Bronchial epithelial cell (primary cell): ENCODE data around the gene CACNA2D1. TPM values are rescaled to one million over a fixed set of nuclear protein-coding genes. Genes with fewer than 3 reads are reported as not detected.

Source experiments
- DNase-seq: peaks from one replicate; pipeline ENCODE4 v3.0.0-alpha.2; 2010; ENCODE audit warnings: low read depth
- FAIRE-seq: peaks from 2 replicates; lab custom pipeline; 2011; peaks lifted over from hg19 to GRCh38; lab: Jason Lieb, UNC
- H3K27me3 ChIP-seq: 2 replicates; pipeline ENCODE4 v1.5.1; 2011; ENCODE audit warnings: low read length; ENCODE audit not compliant: control insufficient read depth, insufficient read depth
- H3K36me3 ChIP-seq: 2 replicates; pipeline ENCODE4 v1.5.1; 2011; ENCODE audit warnings: low read length; ENCODE audit not compliant: control insufficient read depth, insufficient read depth
- H3K4me3 ChIP-seq: 2 replicates; pipeline ENCODE4 v1.5.1; 2011; ENCODE audit warnings: mild to moderate bottlenecking, low read depth, low read length, control low read depth
- CTCF ChIP-seq: IDR thresholded peaks from 2 replicates; pipeline ENCODE4 v1.5.1; 2011; ENCODE audit warnings: mild to moderate bottlenecking, moderate library complexity, low read length, control low read depth, inconsistent platforms; ENCODE audit not compliant: insufficient read depth, severe bottlenecking
- total RNA-seq: library from RNA; depleted of rRNA; stranded (reverse); fragments of >200 nt; gene quantifications from 2 replicates; pipeline ENCODE4 v1.2.1, GENCODE V29; 2014

Gene CACNA2D1
- total RNA-seq, 1 donor from 2014 or later, result 1.1 TPM

DNA sequence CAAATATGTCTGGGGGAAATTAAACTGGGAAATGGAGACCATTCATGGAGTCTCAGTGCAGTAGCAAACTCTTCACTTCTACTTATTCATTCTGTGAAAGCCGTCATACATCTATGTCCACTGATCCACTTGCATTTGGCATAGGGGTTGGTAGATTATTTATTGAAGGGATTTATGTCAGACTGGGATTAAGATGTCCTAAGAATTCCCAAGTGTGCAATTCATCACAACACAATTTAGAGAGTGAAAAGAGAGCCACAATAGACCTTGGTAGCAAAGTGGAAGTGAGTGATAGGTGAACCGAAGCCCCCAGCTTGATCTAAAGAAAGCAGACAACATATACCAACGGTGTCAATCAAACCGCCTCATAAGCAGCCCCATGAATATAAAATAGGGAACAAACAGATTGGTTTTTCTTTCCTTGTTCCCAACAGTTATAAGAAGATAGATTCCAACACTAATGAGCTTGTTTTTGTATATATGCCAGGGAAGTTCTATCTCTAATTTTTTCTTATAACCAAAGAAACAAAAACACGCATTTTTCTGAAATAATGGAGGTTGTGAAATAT is 234.3 kb downstream of the CACNA2D1 start:
- Histone ChIP-seq H3K4me3 (no peak overlapping the region), H3K27me3 (no peaks in the 10 kb centered on the region), H3K36me3 (no peaks in the 10 kb centered on the region)
- DNase-seq, result no peak
- no peak for FAIRE-seq
- no peak for TF ChIP-seq CTCF

- DNase-seq (peak; percentile 74), FAIRE-seq (no peak)
- Histone ChIP-seq H3K4me3 (no peak overlapping the region), H3K36me3 (no peaks in the 10 kb centered on the region), H3K27me3 (no peaks in the 10 kb centered on the region)
- TF ChIP-seq CTCF, result no peak
Measured at GRCh38 chr7:82204694-82205093, 238.9 kb downstream of the CACNA2D1 start.

- DNase-seq (no peak), FAIRE-seq (no peak)
- Histone ChIP-seq H3K36me3 (no peaks in the 10 kb centered on the region), H3K27me3 (no peaks in the 10 kb centered on the region), H3K4me3 (no peak overlapping the region)
- TF ChIP-seq CTCF, result no peak
Measured at GRCh38 chr7:82202965-82203364, 240.6 kb downstream of the CACNA2D1 start.

- no peak for TF ChIP-seq CTCF
- Histone ChIP-seq H3K36me3 (no peaks in the 10 kb centered on the region), H3K4me3 (no peak overlapping the region), H3K27me3 (no peaks in the 10 kb centered on the region)
- FAIRE-seq (no peak), DNase-seq (no peak)
Measured at GRCh38 chr7:82202107-82202506, 241.5 kb downstream of the CACNA2D1 start.

GRCh38 chr7:82200601-82201000 is 243.0 kb downstream of the CACNA2D1 start:
- H3K4me3 ChIP-seq, result no peak overlapping the region
- DNase-seq, result no peak
- no peak for FAIRE-seq
- no peaks in the 10 kb centered on the region for H3K27me3 ChIP-seq
- TF ChIP-seq CTCF, result no peak
- H3K36me3 ChIP-seq, result no peaks in the 10 kb centered on the region
